Astrocyte of the spinal cord (primary cell): ENCODE results near the gene PDE10A.

Source experiments
- DNase-seq: peaks from one replicate; pipeline ENCODE4 v3.0.0; 2011; ENCODE audit warnings: low read depth, low spot score
- H3K4me3 ChIP-seq: 2 replicates; pipeline ENCODE4 v1.5.1; 2011; ENCODE audit warnings: low read depth, mild to moderate bottlenecking, low read length, moderate library complexity
- in situ Hi-C: cut with HindIII; loops from 2 replicates; pipeline ENCODE4 v1.10.0; 2017; ENCODE audit warnings: low sequenced_read_pairs
- TF ChIP-seq, protein P1 (sequence below): IDR thresholded peaks from 2 replicates; pipeline ENCODE4 v1.5.1; 2012; ENCODE audit warnings: low read depth, mild to moderate bottlenecking, low read length, inconsistent platforms

PDE10A gene

DNA sequence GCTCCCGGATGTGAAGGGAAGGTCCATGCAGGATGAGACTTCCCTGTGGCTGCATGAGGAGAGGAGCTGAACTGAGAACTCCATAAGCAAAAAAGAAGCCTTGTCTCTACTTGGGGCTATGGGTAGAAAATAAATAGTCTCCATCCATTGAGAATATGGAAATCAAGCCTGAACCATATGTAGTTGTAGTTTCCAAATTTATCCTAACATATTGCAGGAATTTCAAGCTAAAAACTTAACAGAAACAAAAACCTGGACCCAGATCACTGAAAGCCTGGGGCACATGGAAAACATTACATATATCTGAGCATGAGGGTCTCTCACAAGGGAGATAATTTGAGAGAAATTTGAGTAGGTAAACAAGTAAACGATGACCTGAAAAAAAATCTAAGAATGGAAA is 258.7 kb downstream of the PDE10A start:
- DNase-seq, result no peak
- in situ Hi-C loops, result no loop called here
- TF ChIP-seq, protein P1, sequence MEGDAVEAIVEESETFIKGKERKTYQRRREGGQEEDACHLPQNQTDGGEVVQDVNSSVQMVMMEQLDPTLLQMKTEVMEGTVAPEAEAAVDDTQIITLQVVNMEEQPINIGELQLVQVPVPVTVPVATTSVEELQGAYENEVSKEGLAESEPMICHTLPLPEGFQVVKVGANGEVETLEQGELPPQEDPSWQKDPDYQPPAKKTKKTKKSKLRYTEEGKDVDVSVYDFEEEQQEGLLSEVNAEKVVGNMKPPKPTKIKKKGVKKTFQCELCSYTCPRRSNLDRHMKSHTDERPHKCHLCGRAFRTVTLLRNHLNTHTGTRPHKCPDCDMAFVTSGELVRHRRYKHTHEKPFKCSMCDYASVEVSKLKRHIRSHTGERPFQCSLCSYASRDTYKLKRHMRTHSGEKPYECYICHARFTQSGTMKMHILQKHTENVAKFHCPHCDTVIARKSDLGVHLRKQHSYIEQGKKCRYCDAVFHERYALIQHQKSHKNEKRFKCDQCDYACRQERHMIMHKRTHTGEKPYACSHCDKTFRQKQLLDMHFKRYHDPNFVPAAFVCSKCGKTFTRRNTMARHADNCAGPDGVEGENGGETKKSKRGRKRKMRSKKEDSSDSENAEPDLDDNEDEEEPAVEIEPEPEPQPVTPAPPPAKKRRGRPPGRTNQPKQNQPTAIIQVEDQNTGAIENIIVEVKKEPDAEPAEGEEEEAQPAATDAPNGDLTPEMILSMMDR, result no peak
- H3K4me3 ChIP-seq, result no peak overlapping the region

DNA sequence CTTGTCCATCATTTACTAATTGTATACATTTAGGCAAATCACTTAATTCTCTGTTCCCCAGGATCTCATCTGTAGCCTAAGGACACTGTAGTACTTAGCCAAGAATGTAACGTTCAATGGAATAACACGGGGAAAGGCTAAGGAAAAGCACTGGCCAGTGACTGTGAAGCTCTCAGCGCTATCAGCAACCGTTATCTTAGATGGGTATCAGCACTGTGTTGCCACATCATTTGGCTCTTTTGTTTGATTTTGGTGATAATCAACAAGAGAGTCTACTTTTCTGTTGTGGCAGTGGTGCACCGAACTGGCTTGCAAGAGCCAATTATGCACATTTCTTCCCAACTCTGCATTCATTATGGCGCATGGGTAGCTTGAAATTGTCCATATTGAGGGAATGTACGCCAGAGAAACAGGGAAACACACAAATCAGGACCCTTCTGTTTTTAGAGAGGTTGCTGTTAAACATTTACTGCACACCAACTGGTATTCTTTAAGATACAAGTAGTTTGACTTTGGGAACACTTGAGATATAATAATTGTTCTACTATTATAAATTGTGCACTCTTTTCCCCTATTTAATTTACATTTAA is 259.9 kb downstream of the PDE10A start:
- H3K4me3 ChIP-seq, result no peak overlapping the region
- DNase-seq, result no peak
- in situ Hi-C loops, result no loop called here
- TF ChIP-seq, protein P1, result no peak

DNA sequence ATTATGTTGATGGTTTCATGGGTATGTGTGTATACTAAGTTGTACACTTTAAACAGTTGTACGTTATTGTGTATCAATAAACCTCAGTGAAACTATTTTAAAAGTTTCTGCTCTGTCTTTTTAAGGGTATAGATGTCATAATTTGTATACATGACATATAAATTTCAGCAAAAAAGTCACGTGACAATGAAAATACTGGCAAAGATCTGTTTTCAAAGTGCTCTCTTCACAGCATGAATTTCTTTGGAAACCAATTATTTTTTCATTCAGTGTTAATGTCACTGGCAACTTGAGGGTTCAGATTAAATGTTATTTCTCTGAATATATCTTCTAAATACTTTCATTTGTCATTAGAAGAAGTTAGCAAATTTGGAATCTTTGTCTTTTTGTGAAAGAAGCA is 261.9 kb downstream of the PDE10A start:
- TF ChIP-seq, protein P1, result no peak
- DNase-seq, result no peak
- no peak overlapping the region for H3K4me3 ChIP-seq
- in situ Hi-C loops, result no loop called here

DNA sequence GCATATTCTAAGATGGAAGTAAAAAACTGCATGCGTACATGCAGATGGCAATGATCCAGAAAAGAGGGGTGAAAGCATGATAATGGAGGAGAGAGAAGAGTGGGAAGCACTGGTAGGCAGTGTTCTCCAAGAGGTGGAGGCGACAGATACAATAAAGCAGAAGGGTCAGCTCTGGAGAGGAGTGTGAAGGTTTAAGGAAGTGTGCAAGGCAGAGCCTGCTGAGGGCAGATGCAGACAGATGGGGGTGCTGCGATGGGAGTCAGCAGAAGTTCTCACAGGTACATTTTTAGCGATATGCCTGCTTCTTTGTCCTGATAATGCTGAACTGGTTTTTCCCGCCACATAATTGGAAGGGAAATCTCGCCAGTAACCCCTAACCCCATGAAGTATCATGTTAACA is 272.6 kb downstream of the PDE10A start:
- no peak overlapping the region for H3K4me3 ChIP-seq
- in situ Hi-C loops, result no loop called here
- TF ChIP-seq, protein P1, result no peak
- DNase-seq, result no peak

DNA sequence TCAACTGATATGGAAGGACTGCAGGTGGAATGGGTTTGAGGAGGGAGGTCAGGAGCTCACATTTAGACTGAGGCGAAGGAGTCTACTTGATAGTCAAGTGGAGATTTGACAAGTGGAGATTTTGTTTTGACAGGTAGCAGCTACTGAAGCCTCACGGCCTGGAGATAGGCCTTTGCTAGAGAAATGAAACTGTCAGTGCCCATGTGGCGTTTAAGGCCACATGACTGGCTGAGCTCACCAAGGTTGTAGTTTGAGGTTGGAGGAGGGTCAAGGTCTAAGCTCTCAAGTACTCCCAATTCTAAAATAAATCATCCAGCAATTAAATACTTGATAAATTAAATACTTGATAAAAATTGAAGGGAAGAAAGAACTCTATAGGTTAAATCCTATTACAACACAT is 273.5 kb downstream of the PDE10A start:
- H3K4me3 ChIP-seq, result no peak overlapping the region
- DNase-seq, result no peak
- TF ChIP-seq, protein P1, result no peak
- in situ Hi-C loops, result no loop called here

DNA sequence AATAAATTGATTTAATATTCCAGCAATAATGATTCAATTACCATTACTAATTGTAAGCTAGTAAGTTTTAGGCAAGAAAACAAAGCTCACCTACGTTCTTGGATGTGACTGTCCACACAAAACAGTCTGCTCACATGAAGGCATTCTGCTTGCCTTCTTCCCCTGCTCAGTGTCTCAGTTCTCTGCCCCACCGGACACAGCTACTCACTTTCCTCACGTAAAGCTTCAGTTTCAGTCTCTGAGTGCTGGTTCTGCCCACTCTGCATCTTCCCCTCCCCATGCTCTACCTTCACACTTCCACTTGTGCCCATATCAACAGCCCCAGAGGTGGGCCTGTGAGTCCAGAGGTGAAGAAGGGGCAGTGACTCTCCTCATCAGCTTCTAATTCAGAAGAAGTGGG is 279.7 kb downstream of the PDE10A start:
- H3K4me3 ChIP-seq, result no peak overlapping the region
- TF ChIP-seq, protein P1, result no peak
- DNase-seq, result no peak
- in situ Hi-C loops, result no loop called here

DNA sequence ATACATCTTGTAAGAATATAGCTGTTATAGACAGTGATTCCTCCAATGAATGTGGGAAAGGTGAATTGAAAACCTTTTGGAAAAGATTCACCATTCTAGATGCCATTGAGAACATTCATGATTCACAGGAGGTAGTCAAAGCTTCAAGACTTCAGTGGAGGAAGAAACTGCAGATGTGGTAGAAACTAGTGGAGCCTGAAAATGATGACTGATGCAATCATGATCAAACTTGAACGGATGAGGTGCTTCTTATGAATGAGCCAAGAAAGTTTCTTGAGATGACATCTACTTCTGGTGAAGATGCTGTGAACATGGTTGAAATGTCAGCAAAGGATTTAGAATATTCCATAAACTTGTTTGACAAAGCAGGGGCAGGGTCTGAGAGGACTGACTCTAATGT is 286.9 kb downstream of the PDE10A start:
- no peak overlapping the region for H3K4me3 ChIP-seq
- no peak for DNase-seq
- TF ChIP-seq, protein P1, result no peak
- in situ Hi-C loops, result no loop called here
